GM18526 (cell line): ENCODE data around the gene STARD8.

Experiments used
- POLR2A ChIP-seq: IDR thresholded peaks from 3 replicates; pipeline ENCODE4 v1.6.1; 2011; ENCODE audit not compliant: insufficient read length; ENCODE audit errors: extremely low read depth

STARD8 gene

GRCh38 chrX:68647156-68647957 lies at the start of gene STARD8:
TSS of gene STARD8 (plus strand) at chrX:68647666. CDS start at chrX:68647883, 217 bp downstream.
- TF ChIP-seq POLR2A = no peak

- TF ChIP-seq POLR2A = no peak
These were observed 48.6 kb upstream of the STARD8 start for GRCh38 chrX:68598841-68599240.

GRCh38 chrX:68599256-68600152 lies 48.0 kb upstream of the STARD8 start:
- no peak for TF ChIP-seq POLR2A

- TF ChIP-seq POLR2A = no peak
These were observed 19.5 kb upstream of the STARD8 start for GRCh38 chrX:68627986-68628385.

- no peak for TF ChIP-seq POLR2A
These were observed 16.1 kb upstream of the STARD8 start for GRCh38 chrX:68631336-68631735.

GRCh38 chrX:68632491-68632890 lies 15.0 kb upstream of the STARD8 start:
- no peak for TF ChIP-seq POLR2A

GRCh38 chrX:68633981-68634380 lies 13.5 kb upstream of the STARD8 start:
- TF ChIP-seq POLR2A = no peak

GRCh38 chrX:68634649-68635227 lies 12.7 kb upstream of the STARD8 start:
- no peak for TF ChIP-seq POLR2A

- TF ChIP-seq POLR2A = no peak
These were observed 6.8 kb upstream of the STARD8 start for GRCh38 chrX:68640661-68641060.

GRCh38 chrX:68644861-68645260 lies 2.6 kb upstream of the STARD8 start:
- no peak for TF ChIP-seq POLR2A

- TF ChIP-seq POLR2A = no peak
These were observed 1.0 kb upstream of the STARD8 start for GRCh38 chrX:68646421-68646820.

- TF ChIP-seq POLR2A = no peak
These were observed 1.5 kb downstream of the STARD8 start for GRCh38 chrX:68648960-68649359.

GRCh38 chrX:68650491-68650890 lies 3.0 kb downstream of the STARD8 start:
- TF ChIP-seq POLR2A = no peak

GRCh38 chrX:68651110-68651509 lies 3.6 kb downstream of the STARD8 start:
- TF ChIP-seq POLR2A = no peak

GRCh38 chrX:68652326-68653170 lies 5.1 kb downstream of the STARD8 start:
- TF ChIP-seq POLR2A = no peak
